ENCODE results near the gene DZANK1.

DNA sequence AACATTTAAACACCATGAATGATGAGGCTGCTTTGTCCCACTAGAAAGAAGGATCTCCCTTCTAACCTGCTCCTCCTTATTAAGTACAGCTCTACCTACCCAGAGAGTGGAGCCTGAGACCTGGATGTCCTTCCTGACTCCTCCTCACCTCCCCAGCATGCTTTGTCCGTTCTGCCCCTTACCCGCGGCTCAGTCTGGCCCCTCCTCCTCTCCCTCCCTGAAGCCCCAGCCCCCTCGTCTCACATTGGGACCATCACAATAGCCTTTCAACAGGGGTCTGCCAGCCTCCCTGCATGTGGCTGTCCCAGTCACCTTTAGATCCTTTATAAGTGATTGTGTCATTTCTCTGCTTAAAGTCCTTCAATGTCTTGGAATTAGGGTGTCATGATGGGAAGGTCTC lies 72.5 kb downstream of the DZANK1 start:
- TF ChIP-seq, protein P1, sequence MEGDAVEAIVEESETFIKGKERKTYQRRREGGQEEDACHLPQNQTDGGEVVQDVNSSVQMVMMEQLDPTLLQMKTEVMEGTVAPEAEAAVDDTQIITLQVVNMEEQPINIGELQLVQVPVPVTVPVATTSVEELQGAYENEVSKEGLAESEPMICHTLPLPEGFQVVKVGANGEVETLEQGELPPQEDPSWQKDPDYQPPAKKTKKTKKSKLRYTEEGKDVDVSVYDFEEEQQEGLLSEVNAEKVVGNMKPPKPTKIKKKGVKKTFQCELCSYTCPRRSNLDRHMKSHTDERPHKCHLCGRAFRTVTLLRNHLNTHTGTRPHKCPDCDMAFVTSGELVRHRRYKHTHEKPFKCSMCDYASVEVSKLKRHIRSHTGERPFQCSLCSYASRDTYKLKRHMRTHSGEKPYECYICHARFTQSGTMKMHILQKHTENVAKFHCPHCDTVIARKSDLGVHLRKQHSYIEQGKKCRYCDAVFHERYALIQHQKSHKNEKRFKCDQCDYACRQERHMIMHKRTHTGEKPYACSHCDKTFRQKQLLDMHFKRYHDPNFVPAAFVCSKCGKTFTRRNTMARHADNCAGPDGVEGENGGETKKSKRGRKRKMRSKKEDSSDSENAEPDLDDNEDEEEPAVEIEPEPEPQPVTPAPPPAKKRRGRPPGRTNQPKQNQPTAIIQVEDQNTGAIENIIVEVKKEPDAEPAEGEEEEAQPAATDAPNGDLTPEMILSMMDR (IDR thresholded peaks at IDR 0.05; ENCODE audit: poor library complexity, severe bottlenecking) = no peak
- TF ChIP-seq EZH2 (IDR thresholded peaks at IDR 0.05; ENCODE audit: borderline replicate concordance, insufficient read depth, low read length, poor library complexity, severe bottlenecking) (no peak), RAD21 (conservative IDR thresholded peaks at IDR 0.05) (no peak), POLR2AphosphoS5 (IDR thresholded peaks at IDR 0.05) (no peak), EP300 (conservative IDR thresholded peaks at IDR 0.05; ENCODE audit: poor library complexity, severe bottlenecking) (no peak), REST (IDR thresholded peaks at IDR 0.05; ENCODE audit: borderline replicate concordance) (no peak)
